Measurements from ENCODE around the gene TACO1.

- TF ChIP-seq CTCF (conservative IDR thresholded peaks at IDR 0.05) (no peak), EZH2 (IDR thresholded peaks at IDR 0.05; ENCODE audit: low read depth) (no peak)
Measured at GRCh38 chr17:63571632-63572310, 28.9 kb upstream of the TACO1 start.
